GM12878 (cell line): ENCODE data around the gene SHISA6. TPM values are rescaled to one million over a fixed set of nuclear protein-coding genes. Genes with fewer than 3 reads are reported as not detected.

Source experiments
- ATAC-seq: fragments of 200-7000 bp; cut with Tn5 transposase; 3 replicates; pipeline ENCODE4 v1.9.1; 2020; ENCODE audit warnings: mild to moderate bottlenecking, moderate library complexity
- BruUV-seq: library from RNA; stranded (reverse); fragments of 400-500 nt; replicated peaks from 2 replicates; lab custom pipeline; 2021; lab: Mats Ljungman, UMichigan
- CTCF ChIA-PET: fragments of 300-600 bp; sonication (Branson Sonifier 250); formaldehyde crosslinking; extraction: SDS; loops from one replicate; lab custom pipeline; 2021; ENCODE audit warnings: inconsistent platforms; lab: Yijun Ruan, JAX
- POLR2A ChIA-PET: fragments of 350-600 bp; formaldehyde crosslinking; extraction: SDS; loops from one replicate; lab custom pipeline; 2021; ENCODE audit warnings: inconsistent platforms; lab: Charles Lee
- RAD21 ChIA-PET: fragments of 300-600 bp; sonication (Branson Sonifier 250); formaldehyde crosslinking; loops from one replicate; lab custom pipeline; 2023; ENCODE audit warnings: antibody characterized with exemption; ENCODE audit not compliant: unreplicated experiment; lab: Charles Lee
- SMC1A ChIA-PET: fragments of 300-600 bp; sonication (Branson Sonifier 250); formaldehyde crosslinking; loops from one replicate; lab custom pipeline; 2023; ENCODE audit not compliant: unreplicated experiment, uncharacterized antibody; lab: Charles Lee
- DNase-seq: peaks from one replicate; pipeline ENCODE4 v3.0.0-alpha.2; 2011; ENCODE audit warnings: low read depth, low spot score
- FAIRE-seq: peaks from 3 replicates; lab custom pipeline; 2011; peaks lifted over from hg19 to GRCh38; lab: Jason Lieb, UNC
- H2AFZ ChIP-seq: 2 replicates; pipeline ENCODE4 v1.6.0; 2011; ENCODE audit warnings: low read depth, low read length, control low read depth; ENCODE audit not compliant: control insufficient read depth
- H3K27ac ChIP-seq: 2 replicates; pipeline ENCODE4 v1.5.1; 2011; ENCODE audit warnings: control low read depth; ENCODE audit not compliant: control insufficient read depth, insufficient read depth
- H3K27me3 ChIP-seq, 2 experiments: replicated peaks in 1 of 2; 2 replicates each; pipeline versions ENCODE4 v1.6.0 to v1.6.1; 2011; ENCODE audit warnings: low read length in 1 of 2; ENCODE audit not compliant: control insufficient read depth in 2 of 2, insufficient read depth in 2 of 2
- H3K36me3 ChIP-seq, 2 experiments: 2 replicates each; pipeline ENCODE4 v1.5.1; 2011; ENCODE audit warnings: low read length in 1 of 2; ENCODE audit not compliant: control insufficient read depth in 2 of 2, insufficient read depth in 2 of 2
- H3K4me1 ChIP-seq: 2 replicates; pipeline ENCODE4 v1.6.1; 2011; ENCODE audit warnings: mild to moderate bottlenecking, low read length, moderate library complexity, mixed read lengths; ENCODE audit not compliant: control insufficient read depth, insufficient read depth
- H3K4me2 ChIP-seq: 2 replicates; pipeline ENCODE4 v1.6.0; 2011; ENCODE audit warnings: control low read depth; ENCODE audit not compliant: control insufficient read depth, insufficient read depth
- H3K4me3 ChIP-seq: fragments of 200-600 bp; sonication (generic); 2 replicates; pipeline ENCODE4 v1.5.1; 2016
- H3K79me2 ChIP-seq: 2 replicates; pipeline ENCODE4 v1.6.0; 2011; ENCODE audit warnings: low read length; ENCODE audit not compliant: control insufficient read depth, insufficient read depth
- H3K9ac ChIP-seq: 2 replicates; pipeline ENCODE4 v1.8.0; 2011; ENCODE audit warnings: low read length, control low read depth, mixed read lengths; ENCODE audit not compliant: control insufficient read depth, insufficient read depth
- H3K9me3 ChIP-seq: replicated peaks from 3 replicates; pipeline ENCODE4 v1.5.1; 2011; ENCODE audit warnings: mild to moderate bottlenecking, low read length; ENCODE audit not compliant: control insufficient read depth, insufficient read depth
- H4K20me1 ChIP-seq: 2 replicates; pipeline ENCODE4 v1.6.0; 2011; ENCODE audit not compliant: control insufficient read depth, insufficient read depth
- CHD4 ChIP-seq: fragments of 200-600 bp; sonication (generic); IDR thresholded peaks from 2 replicates; pipeline ENCODE4 v1.6.1; 2016; ENCODE audit warnings: mild to moderate bottlenecking
- EZH2 ChIP-seq: IDR thresholded peaks from 2 replicates; pipeline ENCODE4 v1.6.1; 2012; ENCODE audit warnings: low read depth, mild to moderate bottlenecking, control low read depth, inconsistent platforms, low read length, borderline replicate concordance; ENCODE audit not compliant: control insufficient read depth
- HDAC6 ChIP-seq: fragments of 200-600 bp; sonication (generic); IDR thresholded peaks from one replicate; pipeline ENCODE4 v1.8.0; 2017; ENCODE audit warnings: antibody characterized with exemption; ENCODE audit not compliant: unreplicated experiment
- JUNB ChIP-seq: IDR thresholded peaks from 2 replicates; pipeline ENCODE4 v1.6.1; 2016; ENCODE audit warnings: antibody characterized with exemption, mild to moderate bottlenecking
- JUND ChIP-seq: IDR thresholded peaks from 2 replicates; pipeline ENCODE4 v1.6.1; 2012; ENCODE audit warnings: low read depth, mild to moderate bottlenecking, low read length, improper control_type of control experiment, moderate library complexity
- KAT2A ChIP-seq: conservative IDR thresholded peaks from 2 replicates; pipeline ENCODE4 v1.6.1; 2011; ENCODE audit warnings: low read depth, low read length; ENCODE audit not compliant: control insufficient read depth
- MEF2B ChIP-seq: fragments of 450-650 bp; IDR thresholded peaks from 2 replicates; pipeline ENCODE4 v1.6.1; 2018; ENCODE audit warnings: mild to moderate bottlenecking, moderate library complexity; ENCODE audit not compliant: partially characterized antibody, poor library complexity, severe bottlenecking
- MXI1 ChIP-seq: fragments of 150-350 bp; IDR thresholded peaks from 2 replicates; pipeline ENCODE4 v1.6.1; 2011; ENCODE audit warnings: low read depth, mild to moderate bottlenecking, inconsistent platforms, low read length, improper control_type of control experiment
- NBN ChIP-seq: fragments of 450-650 bp; IDR thresholded peaks from 2 replicates; pipeline ENCODE4 v1.6.1; 2016
- NFIC ChIP-seq: IDR thresholded peaks from 2 replicates; pipeline ENCODE4 v1.6.1; 2012; ENCODE audit warnings: low read depth, mild to moderate bottlenecking, inconsistent platforms, low read length, moderate library complexity
- NR2F1 ChIP-seq: fragments of 450-650 bp; conservative IDR thresholded peaks from 2 replicates; pipeline ENCODE4 v1.6.1; 2017; ENCODE audit warnings: mild to moderate bottlenecking
- RB1 ChIP-seq: fragments of 450-650 bp; formaldehyde crosslinking; IDR thresholded peaks from 2 replicates; pipeline ENCODE4 v1.6.1; 2017; ENCODE audit warnings: mild to moderate bottlenecking, borderline replicate concordance
- SMAD5 ChIP-seq: IDR thresholded peaks from 2 replicates; pipeline ENCODE4 v1.6.1; 2016; ENCODE audit warnings: antibody characterized with exemption, low read depth
- SPI1 ChIP-seq: IDR thresholded peaks from 2 replicates; pipeline ENCODE4 v1.6.1; 2011; ENCODE audit warnings: low read depth, mild to moderate bottlenecking, low read length, moderate library complexity, borderline replicate concordance; ENCODE audit not compliant: insufficient read depth
- TBL1XR1 ChIP-seq: IDR thresholded peaks from 2 replicates; pipeline ENCODE4 v1.6.1; 2012; ENCODE audit warnings: low read depth, low read length, improper control_type of control experiment
- ZSCAN29 ChIP-seq: fragments of 450-650 bp; IDR thresholded peaks from 2 replicates; pipeline ENCODE4 v1.6.1; 2017; ENCODE audit warnings: mild to moderate bottlenecking, moderate library complexity
- WGBS: methylation state at CpG from one replicate; pipeline ENCODE4 v1.1.6; 2016; ENCODE audit warnings: low lambda C conversion rate; ENCODE audit not compliant: insufficient replicate concordance, insufficient coverage; ENCODE audit errors: missing lambda C conversion rate; 5-methylcytosine and 5-hydroxymethylcytosine counted together
- in situ Hi-C: fragments of 300-500 bp; cut with MboI; formaldehyde crosslinking; loops from 9 replicates; pipeline ENCODE4 v1.14.3; 2018; ENCODE audit warnings: mixed read lengths
- intact Hi-C: fragments of 100-400 bp; cut with micrococcal nuclease; formaldehyde crosslinking; loops from one replicate; pipeline ENCODE4 v1.14.2; 2022; ENCODE audit not compliant: unreplicated experiment
- polyA plus RNA-seq, 11 experiments: library from polyadenylated mRNA; depleted of rRNA in 4 of 11; unstranded in 6 of 11; stranded (reverse) in 5 of 11; fragments of >200 nt; fragmentation: Nextera tagmentation in 4 of 11; fragmentation: Illumina TruSeq in 1 of 11; extraction: Ambion mirVana in 4 of 11; extraction: Trizol in 1 of 11; gene quantifications; 1 replicate in 1 of 11; 2 replicates in 10 of 11; pipeline versions ENCODE4 v1.2.1 to v1.2.3, GENCODE V29; 2011 to 2016; ENCODE audit warnings: inconsistent platforms in 2 of 11, missing spikeins in 2 of 11, low read depth in 1 of 11
- total RNA-seq, 4 experiments: library from RNA; depleted of rRNA in 3 of 4; stranded (reverse); fragments of >200 nt in 3 of 4; fragmentation: Illumina TruSeq in 1 of 4; extraction: Trizol in 1 of 4; gene quantifications; 2 replicates each; pipeline versions ENCODE4 v1.2.1 to v1.2.3, GENCODE V29; 2013 to 2021
- TF ChIP-seq, protein P1 (sequence below): fragments of 450-650 bp; formaldehyde crosslinking; IDR thresholded peaks from 2 replicates; pipeline ENCODE4 v1.5.0; 2022; ENCODE audit warnings: mild to moderate bottlenecking, missing genetic modification characterization

The SHISA6 gene
- total and polyA plus RNA-seq, 10 of the 15 experiments (the other 5 are each of a cell fraction or from before 2014, with no cell fraction given) = not detected

DNA sequence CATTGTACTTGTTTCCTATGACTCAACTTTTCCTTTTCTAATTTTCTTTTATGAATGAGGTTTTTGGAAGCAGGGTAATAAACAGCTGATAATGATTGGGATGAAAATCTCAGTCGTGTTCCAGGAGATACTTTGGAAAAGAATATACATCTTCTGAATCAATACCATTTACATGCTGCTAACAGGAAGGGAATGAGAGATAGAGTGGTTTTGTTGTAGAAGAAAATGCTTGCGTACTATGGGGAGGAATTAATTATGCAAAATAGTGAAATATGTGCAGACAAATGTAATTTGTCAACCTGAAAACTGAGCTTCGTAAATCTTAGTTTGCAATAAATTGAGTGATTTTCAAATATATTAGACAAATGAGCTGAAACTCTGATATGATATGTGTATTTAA is 24.0 kb upstream of the SHISA6 start:
- Histone ChIP-seq H3K4me3 (no peak overlapping the region), H3K9me3 (no peaks in the 10 kb centered on the region), H4K20me1 (no peaks in the 10 kb centered on the region), H3K4me2 (no peak overlapping the region), H3K4me1 (no peaks in the 10 kb centered on the region), H3K36me3 (no peaks in the 10 kb centered on the region), H3K27ac (no peak overlapping the region), H3K79me2 (no peaks in the 10 kb centered on the region), H2AFZ (no peak overlapping the region), H3K9ac (no peak overlapping the region), H3K27me3 (no peaks in the 10 kb centered on the region)
- intact Hi-C loops = no loop called here
- FAIRE-seq (no peak), DNase-seq (no peak), ATAC-seq (no peak)
- ChIA-PET POLR2A (no interaction called here), RAD21 (no interaction called here), CTCF (no interaction called here), SMC1A (no interaction called here)
- WGBS = 12% methylated on average over 3 of the region's 3 CpGs
- in situ Hi-C loops = loop anchor here (25.0 kb wide), 1 partner anchor 195 kb away; no protein-coding TSS in a partner anchor
- BruUV-seq = no TSS peak
- no peak for TF ChIP-seq EZH2

DNA sequence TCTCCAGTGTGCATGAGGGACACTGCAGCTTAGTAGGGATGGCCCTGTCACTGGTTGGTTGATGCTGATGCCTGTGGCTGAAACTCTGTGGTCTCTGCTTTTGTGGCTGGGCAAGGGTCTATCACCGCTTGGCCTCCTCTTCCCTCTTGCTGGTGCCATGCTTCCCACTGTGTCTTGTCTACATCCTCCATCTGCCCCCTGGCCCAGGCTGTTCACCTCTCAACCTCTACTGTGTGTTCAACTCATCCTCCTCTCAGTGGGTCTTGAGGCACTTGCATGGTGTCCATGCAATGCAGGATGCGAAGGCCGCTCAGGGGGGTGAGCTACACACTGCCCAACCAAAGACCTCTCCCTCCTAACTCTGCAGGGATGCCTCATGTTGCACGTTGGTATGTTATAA is 19.8 kb upstream of the SHISA6 start:
- FAIRE-seq (no peak), ATAC-seq (no peak), DNase-seq (no peak)
- Histone ChIP-seq H3K9ac (no peak overlapping the region), H3K27me3 (no peaks in the 10 kb centered on the region), H3K4me1 (no peaks in the 10 kb centered on the region), H3K4me3 (no peak overlapping the region), H3K36me3 (no peaks in the 10 kb centered on the region), H4K20me1 (no peaks in the 10 kb centered on the region), H3K27ac (no peak overlapping the region), H3K79me2 (no peaks in the 10 kb centered on the region), H3K9me3 (no peaks in the 10 kb centered on the region), H3K4me2 (no peak overlapping the region), H2AFZ (no peak overlapping the region)
- 2% methylated on average over 4 of the region's 4 CpGs for WGBS
- intact Hi-C loops (no loop called here), in situ Hi-C loops (loop anchor here (5.0 to 25.0 kb wide), 2 partner anchors 49 to 191 kb away; no protein-coding TSS in a partner anchor)
- no TSS peak for BruUV-seq
- ChIA-PET RAD21 (no interaction called here), POLR2A (no interaction called here), CTCF (no interaction called here), SMC1A (no interaction called here)
- TF ChIP-seq MXI1 (no peak), SMAD5 (no peak), NFIC (no peak), MEF2B (no peak), EZH2 (no peak), SPI1 (no peak), ZSCAN29 (no peak), RB1 (no peak), KAT2A (no peak), TBL1XR1 (no peak), CHD4 (no peak), JUND (no peak), NR2F1 (no peak), NBN (no peak), JUNB (no peak), HDAC6 (no peak)
- TF ChIP-seq, protein P1, sequence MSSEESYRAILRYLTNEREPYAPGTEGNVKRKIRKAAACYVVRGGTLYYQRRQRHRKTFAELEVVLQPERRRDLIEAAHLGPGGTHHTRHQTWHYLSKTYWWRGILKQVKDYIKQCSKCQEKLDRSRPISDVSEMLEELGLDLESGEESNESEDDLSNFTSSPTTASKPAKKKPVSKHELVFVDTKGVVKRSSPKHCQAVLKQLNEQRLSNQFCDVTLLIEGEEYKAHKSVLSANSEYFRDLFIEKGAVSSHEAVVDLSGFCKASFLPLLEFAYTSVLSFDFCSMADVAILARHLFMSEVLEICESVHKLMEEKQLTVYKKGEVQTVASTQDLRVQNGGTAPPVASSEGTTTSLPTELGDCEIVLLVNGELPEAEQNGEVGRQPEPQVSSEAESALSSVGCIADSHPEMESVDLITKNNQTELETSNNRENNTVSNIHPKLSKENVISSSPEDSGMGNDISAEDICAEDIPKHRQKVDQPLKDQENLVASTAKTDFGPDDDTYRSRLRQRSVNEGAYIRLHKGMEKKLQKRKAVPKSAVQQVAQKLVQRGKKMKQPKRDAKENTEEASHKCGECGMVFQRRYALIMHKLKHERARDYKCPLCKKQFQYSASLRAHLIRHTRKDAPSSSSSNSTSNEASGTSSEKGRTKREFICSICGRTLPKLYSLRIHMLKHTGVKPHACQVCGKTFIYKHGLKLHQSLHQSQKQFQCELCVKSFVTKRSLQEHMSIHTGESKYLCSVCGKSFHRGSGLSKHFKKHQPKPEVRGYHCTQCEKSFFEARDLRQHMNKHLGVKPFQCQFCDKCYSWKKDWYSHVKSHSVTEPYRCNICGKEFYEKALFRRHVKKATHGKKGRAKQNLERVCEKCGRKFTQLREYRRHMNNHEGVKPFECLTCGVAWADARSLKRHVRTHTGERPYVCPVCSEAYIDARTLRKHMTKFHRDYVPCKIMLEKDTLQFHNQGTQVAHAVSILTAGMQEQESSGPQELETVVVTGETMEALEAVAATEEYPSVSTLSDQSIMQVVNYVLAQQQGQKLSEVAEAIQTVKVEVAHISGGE (CRISPR knock-in tag) = no peak
